Measurements from ENCODE around the gene REM1. TPM values are rescaled to one million over a fixed set of nuclear protein-coding genes. Genes with fewer than 3 reads are reported as not detected.
"Not testable (repeated sequence)": the region's sequence is repeated elsewhere in the genome, so short reads cannot be mapped to it uniquely, and the experiment has no call there.

Gene REM1
- total RNA-seq, 2 experiments from 2014 or later, result not detected

DNA sequence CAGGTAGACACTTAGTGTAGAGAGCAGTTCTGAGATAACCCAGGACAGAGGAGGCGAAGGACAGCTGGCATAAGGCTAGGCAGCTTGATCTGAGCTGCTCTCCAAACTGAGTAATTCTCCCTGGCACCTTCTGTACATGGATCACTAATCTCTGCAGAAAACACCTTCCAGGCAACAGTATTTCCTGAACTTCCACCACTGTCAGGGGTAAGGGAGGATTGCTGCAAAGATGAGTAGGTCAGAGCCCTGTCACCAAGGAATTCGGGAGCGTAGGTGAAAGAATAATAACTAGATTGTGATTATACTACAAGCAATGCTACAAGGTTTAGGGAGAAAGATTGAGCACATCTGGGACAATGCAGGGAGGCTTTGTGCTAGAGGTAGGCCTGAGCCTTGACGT is 41.1 kb downstream of the REM1 start:
- H3K4me3 Mint-ChIP-seq, result no peak overlapping the region
- H3K27me3 Mint-ChIP-seq (ENCODE audit: low read depth), result no peaks in the 10 kb centered on the region
- peaks cover 18% of the 10 kb centered on the region for H3K4me1 Mint-ChIP-seq (ENCODE audit: low read depth)
- no peak overlapping the region for H3K27ac Mint-ChIP-seq
- H3K36me3 Mint-ChIP-seq (ENCODE audit: low read depth), result peaks cover 10% of the 10 kb centered on the region
- ATAC-seq, result no peak
- DNase-seq, result no peak
- no peaks in the 10 kb centered on the region for H3K9me3 Mint-ChIP-seq (ENCODE audit: insufficient read depth)
- POLR2A ChIA-PET, result interaction anchor here (0.6 kb wide), 1 partner anchor 145 kb away, joined by 4 read pairs; no protein-coding TSS in a partner anchor
- CTCF ChIA-PET, result interaction anchor here (1.3 to 2.5 kb wide), 4 partner anchors 13 to 207 kb away, joined by 3 to 12 read pairs (median 8); no protein-coding TSS in a partner anchor

- ChIA-PET POLR2A (no interaction called here), CTCF (interaction anchor here (1.3 to 1.6 kb wide), 3 partner anchors 14 to 207 kb away, joined by 3 to 11 read pairs (median 6); no protein-coding TSS in a partner anchor)
- peaks cover 18% of the 10 kb centered on the region for H3K4me1 Mint-ChIP-seq (ENCODE audit: low read depth)
- DNase-seq (peak; percentile 43), ATAC-seq (peak; percentile 3)
- H3K27ac Mint-ChIP-seq, result no peak overlapping the region
- no peaks in the 10 kb centered on the region for H3K27me3 Mint-ChIP-seq (ENCODE audit: low read depth)
- no peaks in the 10 kb centered on the region for H3K9me3 Mint-ChIP-seq (ENCODE audit: insufficient read depth)
- peaks cover 12% of the 10 kb centered on the region for H3K36me3 Mint-ChIP-seq (ENCODE audit: low read depth)
- H3K4me3 Mint-ChIP-seq, result no peak overlapping the region
Measured at GRCh38 chr20:31516651-31517050, 41.6 kb downstream of the REM1 start.

- ChIA-PET POLR2A (no interaction called here), CTCF (interaction anchor here (1.2 to 5.6 kb wide), 2 partner anchors 15 to 206 kb away, joined by 3 to 20 read pairs; no protein-coding TSS in a partner anchor)
- Mint-ChIP-seq H3K27me3 (ENCODE audit: low read depth) (no peaks in the 10 kb centered on the region), H3K4me3 (no peak overlapping the region), H3K9me3 (ENCODE audit: insufficient read depth) (no peaks in the 10 kb centered on the region), H3K4me1 (ENCODE audit: low read depth) (peaks cover 20% of the 10 kb centered on the region), H3K36me3 (ENCODE audit: low read depth) (peaks cover 16% of the 10 kb centered on the region), H3K27ac (no peak overlapping the region)
- no peak for ATAC-seq
- peak; percentile 21 for DNase-seq
Measured at GRCh38 chr20:31517373-31517772, 42.3 kb downstream of the REM1 start.

DNA sequence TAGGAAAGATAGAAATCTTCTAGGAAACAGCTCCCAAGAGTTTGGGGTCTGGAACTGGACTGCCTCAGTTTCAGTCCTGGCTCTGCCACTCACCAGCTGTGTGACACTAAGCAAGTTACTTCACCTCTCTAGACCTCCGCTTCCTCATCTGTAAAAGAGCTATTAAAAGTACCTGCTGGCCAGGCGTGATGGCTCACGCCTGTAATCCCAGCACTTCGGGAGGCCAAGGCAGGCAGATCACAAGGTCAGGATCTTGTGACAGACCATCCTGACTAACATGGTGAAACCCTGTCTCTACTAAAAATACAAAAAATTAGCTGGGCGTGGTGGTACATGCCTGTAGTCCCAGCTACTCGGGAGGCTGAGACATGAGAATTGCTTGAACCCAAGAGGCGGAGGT is 46.2 kb downstream of the REM1 start:
- POLR2A ChIA-PET, result interaction anchor here (0.6 kb wide), 1 partner anchor 26 kb away, joined by 3 read pairs; a partner anchor contains a TSS
- Mint-ChIP-seq H3K36me3 (ENCODE audit: low read depth) (peaks cover 28% of the 10 kb centered on the region), H3K4me1 (ENCODE audit: low read depth) (peaks cover 29% of the 10 kb centered on the region)
- not testable (repeated sequence) for H3K27me3 Mint-ChIP-seq (ENCODE audit: low read depth); H3K4me3 Mint-ChIP-seq; ATAC-seq; H3K9me3 Mint-ChIP-seq (ENCODE audit: insufficient read depth); DNase-seq; H3K27ac Mint-ChIP-seq
- CTCF ChIA-PET, result interaction anchor here (0.8 to 5.6 kb wide), 7 partner anchors 18 to 91 kb away, joined by 3 to 20 read pairs (median 4); no protein-coding TSS in a partner anchor

- no peak for DNase-seq
- CTCF ChIA-PET, result interaction anchor here (1.2 to 5.6 kb wide), 4 partner anchors 9 to 40 kb away, joined by 3 to 20 read pairs (median 4); partner anchors contain the start of gene HM13
- no peak overlapping the region for H3K4me3 Mint-ChIP-seq
- no peaks in the 10 kb centered on the region for H3K9me3 Mint-ChIP-seq (ENCODE audit: insufficient read depth)
- H3K27ac Mint-ChIP-seq, result peak overlapping the region; percentile 20
- POLR2A ChIA-PET, result interaction anchor here (0.6 kb wide), 1 partner anchor 11 kb away, joined by 3 read pairs; no protein-coding TSS in a partner anchor
- peaks cover 29% of the 10 kb centered on the region for H3K4me1 Mint-ChIP-seq (ENCODE audit: low read depth)
- ATAC-seq, result no peak
- H3K27me3 Mint-ChIP-seq (ENCODE audit: low read depth), result no peaks in the 10 kb centered on the region
- H3K36me3 Mint-ChIP-seq (ENCODE audit: low read depth), result peaks cover 38% of the 10 kb centered on the region
Measured at GRCh38 chr20:31522731-31523130, 47.6 kb downstream of the REM1 start.

GRCh38 chr20:31523361-31524283 is 48.5 kb downstream of the REM1 start:
- POLR2A ChIA-PET, result no interaction called here
- H3K36me3 Mint-ChIP-seq (ENCODE audit: low read depth), result peaks cover 42% of the 10 kb centered on the region
- DNase-seq, result no peak
- peaks cover 29% of the 10 kb centered on the region for H3K4me1 Mint-ChIP-seq (ENCODE audit: low read depth)
- no peaks in the 10 kb centered on the region for H3K27me3 Mint-ChIP-seq (ENCODE audit: low read depth)
- no peak for ATAC-seq
- no peak overlapping the region for H3K4me3 Mint-ChIP-seq
- H3K9me3 Mint-ChIP-seq (ENCODE audit: insufficient read depth), result no peaks in the 10 kb centered on the region
- CTCF ChIA-PET, result interaction anchor here (1.2 to 1.5 kb wide), 3 partner anchors 9 to 39 kb away, joined by 3 to 4 read pairs (median 4); partner anchors contain the start of gene HM13
- H3K27ac Mint-ChIP-seq, result no peak overlapping the region

- ChIA-PET CTCF (no interaction called here), POLR2A (no interaction called here)
Measured at GRCh38 chr20:31527266-31527665, 52.2 kb downstream of the REM1 start.

More at GRCh38 chr20:31527266-31527665, 52.2 kb downstream of the REM1 start:
- Mint-ChIP-seq H3K4me3 (no peak overlapping the region), H3K27me3 (ENCODE audit: low read depth) (no peaks in the 10 kb centered on the region), H3K4me1 (ENCODE audit: low read depth) (peaks cover 11% of the 10 kb centered on the region), H3K36me3 (ENCODE audit: low read depth) (peaks cover 46% of the 10 kb centered on the region), H3K27ac (no peak overlapping the region), H3K9me3 (ENCODE audit: insufficient read depth) (no peaks in the 10 kb centered on the region)
- ATAC-seq (no peak), DNase-seq (no peak)

Other genes with a start within 250 kb of the REM1 start
- gene DEFB115, start 217.6 kb upstream of the REM1 start, total RNA-seq, result not detected
- not detected for gene DEFB116, start 166.7 kb upstream of the REM1 start, total RNA-seq
- not detected for gene DEFB118, start 106.7 kb upstream of the REM1 start, total RNA-seq
- not detected for gene DEFB119, start 84.7 kb upstream of the REM1 start, total RNA-seq
- gene DEFB121, start 69.1 kb upstream of the REM1 start, total RNA-seq, result not detected
- gene DEFB123, start 34.7 kb upstream of the REM1 start, total RNA-seq, result not detected
- not detected for gene DEFB124, start 161 bp upstream of the REM1 start, total RNA-seq
- gene HM13, start 39.2 kb downstream of the REM1 start, total RNA-seq, result 100 to 1,000 TPM; 117 to 127 TPM
- under 1 TPM; 0.42 to 0.50 TPM for gene ID1, start 130.0 kb downstream of the REM1 start, total RNA-seq
- gene COX4I2, start 162.6 kb downstream of the REM1 start, total RNA-seq, result not detected
- 10 to 100 TPM; 71.4 to 73.0 TPM for gene BCL2L1, start 247.6 kb downstream of the REM1 start, total RNA-seq

All from activated CD8-positive, alpha-beta T cell treated with anti-CD3 and anti-CD28 coated beads, Interleukin-2, amount 10 ng/mL, durations not matched to agents 7 days and 5 days (primary cell).